Uterus (tissue), 2 donors: ENCODE data around the gene DIO2.

Experiments used
- CTCF ChIP-seq, 4 experiments: fragments of 200-600 bp in 2 of 4; fragments of 450-650 bp in 2 of 4; sonication (generic) in 2 of 4; IDR thresholded peaks; one replicate each; pipeline ENCODE4 v1.5.1; 2016 to 2019; ENCODE audit warnings: antibody characterized with exemption in 4 of 4, mild to moderate bottlenecking in 2 of 4, moderate library complexity in 1 of 4
- POLR2A ChIP-seq, 2 donors: fragments of 450-650 bp; IDR thresholded peaks; one replicate each; pipeline ENCODE4 v1.6.1; 2016; ENCODE audit warnings: antibody characterized with exemption in 2 of 2, mild to moderate bottlenecking in 1 of 2, moderate library complexity in 1 of 2

GRCh38 chr14:80186301-80186800 lies 25.0 kb downstream of the DIO2 start:
- TF ChIP-seq CTCF (IDR thresholded peaks at IDR 0.05) = no peak
- TF ChIP-seq POLR2A (IDR thresholded peaks at IDR 0.05) = no peak
